ENCODE measurements around the gene TP53INP2.

DNA sequence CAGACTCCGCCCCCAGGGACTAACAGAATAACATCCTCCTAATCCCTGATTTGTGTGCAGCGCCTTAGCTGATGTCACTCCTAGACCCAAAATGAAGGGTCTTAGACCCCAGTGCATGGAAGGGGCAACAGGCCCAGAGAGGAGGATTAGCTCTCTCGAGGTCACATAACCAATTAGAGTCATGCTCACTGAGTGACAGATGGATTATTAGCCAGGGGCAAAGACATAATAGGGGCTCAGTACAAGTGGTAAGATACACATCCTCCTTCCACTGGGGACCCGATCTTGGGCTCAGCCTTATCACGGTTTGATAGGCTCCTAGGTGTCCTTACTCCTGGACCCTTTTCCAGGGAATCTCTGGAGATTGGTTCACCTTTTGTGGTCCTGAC lies 858 bp downstream of the TP53INP2 start:
- no peak for TF ChIP-seq GATA2 (IDR thresholded peaks at IDR 0.05; ENCODE audit: low read depth, low read length)
- no peak for TF ChIP-seq GATA3 (IDR thresholded peaks at IDR 0.05; ENCODE audit: low read depth, low read length)
